ENCODE data around the gene OLA1. TPM values are rescaled to one million over a fixed set of nuclear protein-coding genes. Genes with fewer than 3 reads are reported as not detected.
"Not testable (repeated sequence)": the region's sequence is repeated elsewhere in the genome, so short reads cannot be mapped to it uniquely, and the experiment has no call there.

OLA1 gene
- polyA plus RNA-seq, 1 donor from 2014 or later = 134 TPM

- no peak overlapping the region for H2AFZ ChIP-seq (ENCODE audit: low read depth, low read length)
- no peaks in the 10 kb centered on the region for H3K27me3 ChIP-seq (ENCODE audit: insufficient read depth, low read depth, low read length)
- H3K36me3 ChIP-seq (ENCODE audit: insufficient read depth, low read length) = no peaks in the 10 kb centered on the region
- no peaks in the 10 kb centered on the region for H3K9me2 ChIP-seq (ENCODE audit: insufficient read depth, low read length)
- H3F3A ChIP-seq (ENCODE audit: insufficient read depth, low read length, poor library complexity, severe bottlenecking) = no peaks in the 10 kb centered on the region
- H3K4me3 ChIP-seq (ENCODE audit: low read length) = no peak overlapping the region
- no peak overlapping the region for H3K27ac ChIP-seq (ENCODE audit: low read length)
- TF ChIP-seq POLR2AphosphoS5 (IDR thresholded peaks at IDR 0.05) (no peak), EZH2 (IDR thresholded peaks at IDR 0.05; ENCODE audit: borderline replicate concordance, insufficient read depth, low read length, poor library complexity, severe bottlenecking) (no peak), CTCF (IDR thresholded peaks at IDR 0.05; ENCODE audit: poor library complexity, severe bottlenecking) (no peak), RAD21 (conservative IDR thresholded peaks at IDR 0.05) (no peak), SMC3 (conservative IDR thresholded peaks at IDR 0.05; ENCODE audit: poor library complexity) (no peak), TAF1 (IDR thresholded peaks at IDR 0.05; ENCODE audit: low read depth) (no peak), REST (IDR thresholded peaks at IDR 0.05; ENCODE audit: borderline replicate concordance) (no peak), MXI1 (conservative IDR thresholded peaks at IDR 0.05; ENCODE audit: poor library complexity, severe bottlenecking) (no peak), EP300 (conservative IDR thresholded peaks at IDR 0.05; ENCODE audit: poor library complexity, severe bottlenecking) (no peak)
- no peaks in the 10 kb centered on the region for H3K79me2 ChIP-seq (replicated peaks; ENCODE audit: insufficient read depth, low read length)
- no peaks in the 10 kb centered on the region for H4K20me1 ChIP-seq (ENCODE audit: insufficient read depth)
- no peak overlapping the region for H3K4me2 ChIP-seq (ENCODE audit: low read length)
- H3K9ac ChIP-seq (ENCODE audit: low read length) = no peak overlapping the region
- no peaks in the 10 kb centered on the region for H3K9me3 ChIP-seq (ENCODE audit: low read length)
These were observed 33.4 kb upstream of the OLA1 start for GRCh38 chr2:174281736-174282135.

GRCh38 chr2:174280596-174280995 lies 32.3 kb upstream of the OLA1 start:
- Histone ChIP-seq H4K20me1 (ENCODE audit: insufficient read depth) (no peaks in the 10 kb centered on the region), H3K4me3 (ENCODE audit: low read length) (no peak overlapping the region), H3K27ac (ENCODE audit: low read length) (no peak overlapping the region), H3F3A (ENCODE audit: insufficient read depth, low read length, poor library complexity, severe bottlenecking) (no peaks in the 10 kb centered on the region), H3K4me2 (ENCODE audit: low read length) (no peak overlapping the region), H3K9me3 (ENCODE audit: low read length) (no peaks in the 10 kb centered on the region), H3K27me3 (ENCODE audit: insufficient read depth, low read depth, low read length) (no peaks in the 10 kb centered on the region), H3K9me2 (ENCODE audit: insufficient read depth, low read length) (no peaks in the 10 kb centered on the region), H3K79me2 (replicated peaks; ENCODE audit: insufficient read depth, low read length) (no peaks in the 10 kb centered on the region), H2AFZ (ENCODE audit: low read depth, low read length) (no peak overlapping the region), H3K36me3 (ENCODE audit: insufficient read depth, low read length) (no peaks in the 10 kb centered on the region), H3K9ac (ENCODE audit: low read length) (no peak overlapping the region)
- no peak for TF ChIP-seq TAF1 (IDR thresholded peaks at IDR 0.05; ENCODE audit: low read depth)
- no peak for TF ChIP-seq SMC3 (conservative IDR thresholded peaks at IDR 0.05; ENCODE audit: poor library complexity)
- no peak for TF ChIP-seq CTCF (IDR thresholded peaks at IDR 0.05; ENCODE audit: poor library complexity, severe bottlenecking)
- TF ChIP-seq REST (IDR thresholded peaks at IDR 0.05; ENCODE audit: borderline replicate concordance) = no peak
- no peak for TF ChIP-seq MXI1 (conservative IDR thresholded peaks at IDR 0.05; ENCODE audit: poor library complexity, severe bottlenecking)
- no peak for TF ChIP-seq EZH2 (IDR thresholded peaks at IDR 0.05; ENCODE audit: borderline replicate concordance, insufficient read depth, low read length, poor library complexity, severe bottlenecking)
- TF ChIP-seq RAD21 (conservative IDR thresholded peaks at IDR 0.05) = no peak
- no peak for TF ChIP-seq POLR2AphosphoS5 (IDR thresholded peaks at IDR 0.05)
- no peak for TF ChIP-seq EP300 (conservative IDR thresholded peaks at IDR 0.05; ENCODE audit: poor library complexity, severe bottlenecking)

GRCh38 chr2:174270263-174270662 lies 21.9 kb upstream of the OLA1 start:
- not testable (repeated sequence) for H4K20me1 ChIP-seq (ENCODE audit: insufficient read depth); H3K27me3 ChIP-seq (ENCODE audit: insufficient read depth, low read depth, low read length); H3K9ac ChIP-seq (ENCODE audit: low read length); H3K4me2 ChIP-seq (ENCODE audit: low read length); H3F3A ChIP-seq (ENCODE audit: insufficient read depth, low read length, poor library complexity, severe bottlenecking); H3K9me3 ChIP-seq (ENCODE audit: low read length); H3K4me3 ChIP-seq (ENCODE audit: low read length); H3K27ac ChIP-seq (ENCODE audit: low read length); H3K9me2 ChIP-seq (ENCODE audit: insufficient read depth, low read length); H2AFZ ChIP-seq (ENCODE audit: low read depth, low read length); H3K79me2 ChIP-seq (replicated peaks; ENCODE audit: insufficient read depth, low read length); H3K36me3 ChIP-seq (ENCODE audit: insufficient read depth, low read length)
